ENCODE data around the gene TENT5C.
A peak's percentile ranks its signal among the peaks of the same experiment; 100 is the strongest.

Gene TENT5C

GRCh38 chr1:117602862-117603261 is 3.0 kb upstream of the TENT5C start:
- TF ChIP-seq PATZ1 (CRISPR knock-in tag; IDR thresholded peaks at IDR 0.05; ENCODE audit: borderline replicate concordance) (no peak), SNAI2 (CRISPR knock-in tag; IDR thresholded peaks at IDR 0.05) (no peak), CSDC2 (CRISPR knock-in tag; IDR thresholded peaks at IDR 0.05) (no peak), CSRNP3 (CRISPR knock-in tag; IDR thresholded peaks at IDR 0.05) (no peak), RARB (CRISPR knock-in tag; IDR thresholded peaks at IDR 0.05) (no peak), TCF4 (CRISPR knock-in tag; IDR thresholded peaks at IDR 0.05; ENCODE audit: borderline replicate concordance) (no peak), GLIS3 (CRISPR knock-in tag; IDR thresholded peaks at IDR 0.05) (no peak), ARNTL (CRISPR knock-in tag; IDR thresholded peaks at IDR 0.05; ENCODE audit: borderline replicate concordance, low read depth) (no peak), ESRRG (CRISPR knock-in tag; IDR thresholded peaks at IDR 0.05) (no peak), OSR1 (CRISPR knock-in tag; IDR thresholded peaks at IDR 0.05) (no peak), ZC3H10 (CRISPR knock-in tag; IDR thresholded peaks at IDR 0.05) (no peak), PPARA (CRISPR knock-in tag; IDR thresholded peaks at IDR 0.05; ENCODE audit: borderline replicate concordance) (no peak), ZNF8 (CRISPR knock-in tag; IDR thresholded peaks at IDR 0.05) (no peak), ZFP30 (CRISPR knock-in tag; IDR thresholded peaks at IDR 0.05) (no peak)
- no peak for ATAC-seq

- peak; percentile 26 for ATAC-seq
- TF ChIP-seq CSRNP3 (CRISPR knock-in tag; IDR thresholded peaks at IDR 0.05) (no peak), TSHZ2 (CRISPR knock-in tag; IDR thresholded peaks at IDR 0.05) (no peak), CREB5 (CRISPR knock-in tag; IDR thresholded peaks at IDR 0.05; ENCODE audit: low read depth) (no peak), POU6F1 (CRISPR knock-in tag; IDR thresholded peaks at IDR 0.05; ENCODE audit: borderline replicate concordance, low read depth) (no peak), ARNTL (CRISPR knock-in tag; IDR thresholded peaks at IDR 0.05; ENCODE audit: borderline replicate concordance, low read depth) (no peak), PATZ1 (CRISPR knock-in tag; IDR thresholded peaks at IDR 0.05; ENCODE audit: borderline replicate concordance) (no peak), SNAI2 (CRISPR knock-in tag; IDR thresholded peaks at IDR 0.05) (no peak), BACH2 (CRISPR knock-in tag; IDR thresholded peaks at IDR 0.05; ENCODE audit: borderline replicate concordance) (no peak), RARB (CRISPR knock-in tag; IDR thresholded peaks at IDR 0.05) (no peak), CSDC2 (CRISPR knock-in tag; IDR thresholded peaks at IDR 0.05) (no peak), GLIS3 (CRISPR knock-in tag; IDR thresholded peaks at IDR 0.05) (no peak), PPARA (CRISPR knock-in tag; IDR thresholded peaks at IDR 0.05; ENCODE audit: borderline replicate concordance) (no peak)
These were observed 579 bp upstream of the TENT5C start for GRCh38 chr1:117605164-117605773.

All from SK-N-SH treated with all-trans-retinoic acid at 6 μM for 48 hours (cell line).